ENCODE results near the gene ELP1. TPM values are rescaled to one million over a fixed set of nuclear protein-coding genes. Genes with fewer than 3 reads are reported as not detected.
"Not testable (repeated sequence)": the region's sequence is repeated elsewhere in the genome, so short reads cannot be mapped to it uniquely, and the experiment has no call there.

ELP1 gene
- total RNA-seq, 1 donor from 2014 or later: 51.9 TPM

DNA sequence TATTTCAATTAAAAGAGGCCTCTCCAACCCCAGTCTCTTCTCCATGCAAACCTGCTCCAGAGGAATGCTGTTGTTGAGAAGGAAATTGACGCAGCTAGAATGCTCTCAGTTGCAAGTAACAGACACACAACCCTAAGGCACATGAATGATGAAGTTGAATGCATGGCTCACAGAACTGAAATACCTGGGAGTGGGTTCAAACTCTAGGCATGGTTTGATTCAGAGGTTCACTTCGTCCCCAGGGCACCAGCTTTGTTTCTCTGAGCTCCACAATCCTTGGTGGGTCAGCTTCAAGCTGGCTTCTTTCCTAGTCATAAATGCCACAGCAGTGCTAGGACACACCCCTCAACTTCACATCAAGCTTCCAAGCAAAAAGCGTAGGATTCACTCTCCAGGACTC lies 82.8 kb downstream of the ELP1 start:
- no peak overlapping the region for H3K4me3 Mint-ChIP-seq (ENCODE audit: unreplicated experiment)
- H3K4me1 Mint-ChIP-seq (ENCODE audit: low read depth, unreplicated experiment): no peaks in the 10 kb centered on the region
- no peak overlapping the region for H3K27ac Mint-ChIP-seq (ENCODE audit: unreplicated experiment)
- no peaks in the 10 kb centered on the region for H3K9me3 Mint-ChIP-seq (ENCODE audit: unreplicated experiment)
- no peaks in the 10 kb centered on the region for H3K36me3 Mint-ChIP-seq (ENCODE audit: unreplicated experiment)
- no peaks in the 10 kb centered on the region for H3K27me3 Mint-ChIP-seq (ENCODE audit: unreplicated experiment)
- TF ChIP-seq, protein P1, sequence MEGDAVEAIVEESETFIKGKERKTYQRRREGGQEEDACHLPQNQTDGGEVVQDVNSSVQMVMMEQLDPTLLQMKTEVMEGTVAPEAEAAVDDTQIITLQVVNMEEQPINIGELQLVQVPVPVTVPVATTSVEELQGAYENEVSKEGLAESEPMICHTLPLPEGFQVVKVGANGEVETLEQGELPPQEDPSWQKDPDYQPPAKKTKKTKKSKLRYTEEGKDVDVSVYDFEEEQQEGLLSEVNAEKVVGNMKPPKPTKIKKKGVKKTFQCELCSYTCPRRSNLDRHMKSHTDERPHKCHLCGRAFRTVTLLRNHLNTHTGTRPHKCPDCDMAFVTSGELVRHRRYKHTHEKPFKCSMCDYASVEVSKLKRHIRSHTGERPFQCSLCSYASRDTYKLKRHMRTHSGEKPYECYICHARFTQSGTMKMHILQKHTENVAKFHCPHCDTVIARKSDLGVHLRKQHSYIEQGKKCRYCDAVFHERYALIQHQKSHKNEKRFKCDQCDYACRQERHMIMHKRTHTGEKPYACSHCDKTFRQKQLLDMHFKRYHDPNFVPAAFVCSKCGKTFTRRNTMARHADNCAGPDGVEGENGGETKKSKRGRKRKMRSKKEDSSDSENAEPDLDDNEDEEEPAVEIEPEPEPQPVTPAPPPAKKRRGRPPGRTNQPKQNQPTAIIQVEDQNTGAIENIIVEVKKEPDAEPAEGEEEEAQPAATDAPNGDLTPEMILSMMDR (IDR thresholded peaks at IDR 0.05; ENCODE audit: partially characterized antibody, unreplicated experiment): no peak
- DNase-seq: no peak

- Mint-ChIP-seq H3K36me3 (ENCODE audit: unreplicated experiment) (no peaks in the 10 kb centered on the region), H3K4me3 (ENCODE audit: unreplicated experiment) (no peak overlapping the region), H3K9me3 (ENCODE audit: unreplicated experiment) (no peaks in the 10 kb centered on the region), H3K27me3 (ENCODE audit: unreplicated experiment) (no peaks in the 10 kb centered on the region), H3K27ac (ENCODE audit: unreplicated experiment) (no peak overlapping the region), H3K4me1 (ENCODE audit: low read depth, unreplicated experiment) (no peaks in the 10 kb centered on the region)
- TF ChIP-seq, protein P1 (IDR thresholded peaks at IDR 0.05; ENCODE audit: partially characterized antibody, unreplicated experiment): no peak
- DNase-seq: no peak
Measured at GRCh38 chr9:108850293-108850897, 83.5 kb downstream of the ELP1 start.

DNA sequence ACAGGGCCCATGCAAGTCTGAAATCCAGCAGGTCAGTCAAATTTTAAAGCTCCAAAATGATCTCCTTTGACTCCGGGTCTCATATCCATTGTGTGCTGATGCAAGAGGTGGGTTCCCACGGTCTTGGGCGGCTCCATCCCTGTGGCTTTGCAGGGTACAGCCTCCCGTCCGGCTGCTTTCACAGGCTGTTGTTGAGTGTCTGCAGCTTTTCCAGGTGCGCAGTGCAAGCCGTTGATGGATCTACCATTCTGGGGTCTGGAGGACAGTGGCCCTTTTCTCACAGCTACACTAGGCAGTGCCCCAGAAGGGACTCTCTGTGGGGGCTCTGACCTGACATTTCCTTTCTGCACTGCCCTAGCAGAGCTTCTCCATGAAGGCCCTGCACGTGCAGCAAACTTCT lies 85.6 kb downstream of the ELP1 start:
- not testable (repeated sequence) for H3K27ac Mint-ChIP-seq (ENCODE audit: unreplicated experiment); H3K4me3 Mint-ChIP-seq (ENCODE audit: unreplicated experiment); H3K36me3 Mint-ChIP-seq (ENCODE audit: unreplicated experiment); DNase-seq; H3K27me3 Mint-ChIP-seq (ENCODE audit: unreplicated experiment); H3K9me3 Mint-ChIP-seq (ENCODE audit: unreplicated experiment); H3K4me1 Mint-ChIP-seq (ENCODE audit: low read depth, unreplicated experiment)

DNA sequence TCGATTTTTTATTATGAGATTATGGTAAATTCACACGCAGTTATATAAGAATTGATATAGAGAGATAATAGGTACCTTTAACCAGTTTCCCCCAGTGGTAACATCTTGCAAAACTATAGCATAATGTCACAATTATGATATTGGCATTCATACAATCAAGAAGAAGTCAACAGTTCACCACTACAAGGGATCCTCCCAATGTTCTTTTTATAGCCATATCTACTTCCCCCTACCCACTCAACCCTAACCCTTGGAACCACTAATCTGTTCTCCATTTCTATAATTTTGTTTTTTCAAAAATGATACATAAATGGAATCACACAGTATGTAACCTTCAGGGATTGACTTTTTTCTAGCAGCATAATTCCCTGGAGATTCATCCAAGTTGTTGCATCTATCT lies 88.0 kb downstream of the ELP1 start:
- TF ChIP-seq, protein P1 (IDR thresholded peaks at IDR 0.05; ENCODE audit: partially characterized antibody, unreplicated experiment): no peak
- Mint-ChIP-seq H3K4me3 (ENCODE audit: unreplicated experiment) (no peak overlapping the region), H3K27ac (ENCODE audit: unreplicated experiment) (no peak overlapping the region), H3K36me3 (ENCODE audit: unreplicated experiment) (no peaks in the 10 kb centered on the region), H3K27me3 (ENCODE audit: unreplicated experiment) (no peaks in the 10 kb centered on the region), H3K9me3 (ENCODE audit: unreplicated experiment) (no peaks in the 10 kb centered on the region), H3K4me1 (ENCODE audit: low read depth, unreplicated experiment) (no peaks in the 10 kb centered on the region)
- DNase-seq: no peak

- Mint-ChIP-seq H3K27ac (ENCODE audit: unreplicated experiment) (no peak overlapping the region), H3K4me3 (ENCODE audit: unreplicated experiment) (no peak overlapping the region), H3K36me3 (ENCODE audit: unreplicated experiment) (no peaks in the 10 kb centered on the region), H3K9me3 (ENCODE audit: unreplicated experiment) (no peaks in the 10 kb centered on the region), H3K4me1 (ENCODE audit: low read depth, unreplicated experiment) (no peaks in the 10 kb centered on the region), H3K27me3 (ENCODE audit: unreplicated experiment) (no peaks in the 10 kb centered on the region)
- DNase-seq: no peak
- TF ChIP-seq, protein P1 (IDR thresholded peaks at IDR 0.05; ENCODE audit: partially characterized antibody, unreplicated experiment): no peak
Measured at GRCh38 chr9:108845507-108845906, 88.4 kb downstream of the ELP1 start.

Data from glutamatergic neuron (in vitro differentiated cells).